Activated T-helper 1 cell treated with anti-CD3 and anti-CD28 coated beads, Interleukin-2, amount 50 U/mL, for 16 hours (primary cell): ENCODE measurements around the gene PPM1F.
A peak's percentile ranks its signal among the peaks of the same experiment; 100 is the strongest.
"Not testable (repeated sequence)": the region's sequence is repeated elsewhere in the genome, so short reads cannot be mapped to it uniquely, and the experiment has no call there.

ENCODE experiments used
- DNase-seq, 2 donors: peaks; one replicate each; pipeline ENCODE4 v3.0.0-alpha.2; 2020; ENCODE audit warnings: low read depth in 1 of 2, low spot score in 1 of 2

Gene PPM1F

DNA sequence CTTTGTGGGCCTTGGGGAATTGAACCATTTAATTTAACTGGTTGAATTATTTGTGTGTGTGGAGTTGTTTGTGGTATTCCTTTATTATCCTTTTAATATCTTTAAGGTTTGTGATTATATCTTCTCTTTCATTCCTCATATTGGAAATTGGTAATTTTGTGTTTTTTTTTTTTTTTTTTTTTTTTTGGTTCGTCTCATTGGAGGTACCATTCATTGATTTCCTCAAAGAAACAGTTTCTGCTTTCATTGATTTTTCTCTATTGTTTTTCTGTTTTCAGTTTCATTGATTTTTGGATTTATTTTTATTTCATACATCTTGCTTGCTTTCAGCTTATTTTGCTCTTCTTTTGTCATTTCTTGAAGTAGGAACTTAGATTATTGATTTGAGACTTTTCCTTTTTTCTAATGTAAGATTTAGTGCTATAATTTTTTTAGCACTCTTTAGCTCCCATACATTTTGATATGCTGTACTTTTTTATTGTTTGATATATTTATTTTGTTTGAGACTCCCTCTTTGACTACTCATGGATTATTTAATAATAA lies 54.2 kb downstream of the PPM1F start:
- DNase-seq, result no peak

DNA sequence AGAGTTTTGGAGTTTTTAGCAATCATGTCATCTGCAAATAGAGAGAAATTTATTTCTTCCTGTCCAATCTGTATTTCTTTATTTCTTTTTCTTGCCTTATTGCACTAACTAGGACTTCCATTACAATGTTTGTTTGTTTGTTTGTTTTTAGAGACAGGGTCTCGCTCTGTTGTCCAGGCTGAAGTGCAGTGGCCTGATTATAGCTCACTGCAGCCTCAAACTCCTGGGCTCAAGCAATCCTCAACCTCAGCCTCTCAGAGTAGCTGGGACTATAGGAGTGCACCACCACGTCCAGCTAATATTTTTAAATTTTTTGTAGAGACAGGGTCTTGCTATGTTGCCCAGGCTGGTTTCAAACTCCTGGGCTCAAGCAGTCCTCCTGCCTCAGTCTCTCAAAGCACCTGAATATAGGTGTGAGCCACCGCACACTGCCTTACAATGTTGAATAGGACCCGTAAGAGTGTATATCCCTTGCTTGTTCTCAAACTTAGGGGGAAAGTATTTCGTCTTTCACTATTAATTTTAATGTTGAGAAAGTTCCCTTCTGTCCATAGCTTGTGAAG lies 55.6 kb downstream of the PPM1F start:
- DNase-seq, result no peak

DNA sequence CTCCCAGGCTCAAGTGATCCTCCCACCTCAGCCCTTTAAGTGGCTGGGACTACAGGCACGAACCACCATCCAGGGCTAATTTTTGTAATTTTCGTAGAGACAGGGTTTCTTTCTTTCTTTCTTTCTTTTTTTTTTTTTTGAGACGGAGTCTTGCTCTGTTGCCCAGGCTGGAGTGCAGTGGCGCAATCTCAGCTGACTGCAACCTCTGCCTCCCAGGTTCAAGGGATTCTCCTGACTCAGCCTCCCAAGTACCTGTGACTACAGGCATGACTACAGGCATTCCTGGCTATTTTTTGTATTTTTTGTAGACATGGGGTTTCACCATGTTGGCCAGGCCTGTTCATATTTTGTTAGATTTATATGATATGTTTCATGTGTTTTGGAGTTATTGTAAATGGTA lies 56.4 kb downstream of the PPM1F start:
- not testable (repeated sequence) for DNase-seq

DNA sequence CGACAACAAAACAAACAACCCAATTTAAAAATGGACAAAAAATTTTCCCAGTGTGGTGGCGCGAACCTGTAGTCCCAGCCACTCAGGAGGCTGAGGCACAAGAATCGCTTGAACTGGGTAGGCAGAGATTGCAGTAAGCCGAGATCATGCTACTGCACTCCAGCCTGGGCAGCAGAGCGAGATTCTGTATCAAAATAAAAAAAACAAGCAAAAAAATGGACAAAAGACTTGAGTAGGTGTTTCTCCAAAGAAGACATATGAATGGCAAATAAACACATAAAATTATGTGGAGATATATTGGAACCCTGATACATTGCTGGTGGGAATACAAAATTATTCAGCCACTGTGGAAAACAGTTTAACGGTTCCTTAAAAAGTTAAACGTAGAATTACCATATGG lies 57.8 kb downstream of the PPM1F start:
- no peak for DNase-seq

DNA sequence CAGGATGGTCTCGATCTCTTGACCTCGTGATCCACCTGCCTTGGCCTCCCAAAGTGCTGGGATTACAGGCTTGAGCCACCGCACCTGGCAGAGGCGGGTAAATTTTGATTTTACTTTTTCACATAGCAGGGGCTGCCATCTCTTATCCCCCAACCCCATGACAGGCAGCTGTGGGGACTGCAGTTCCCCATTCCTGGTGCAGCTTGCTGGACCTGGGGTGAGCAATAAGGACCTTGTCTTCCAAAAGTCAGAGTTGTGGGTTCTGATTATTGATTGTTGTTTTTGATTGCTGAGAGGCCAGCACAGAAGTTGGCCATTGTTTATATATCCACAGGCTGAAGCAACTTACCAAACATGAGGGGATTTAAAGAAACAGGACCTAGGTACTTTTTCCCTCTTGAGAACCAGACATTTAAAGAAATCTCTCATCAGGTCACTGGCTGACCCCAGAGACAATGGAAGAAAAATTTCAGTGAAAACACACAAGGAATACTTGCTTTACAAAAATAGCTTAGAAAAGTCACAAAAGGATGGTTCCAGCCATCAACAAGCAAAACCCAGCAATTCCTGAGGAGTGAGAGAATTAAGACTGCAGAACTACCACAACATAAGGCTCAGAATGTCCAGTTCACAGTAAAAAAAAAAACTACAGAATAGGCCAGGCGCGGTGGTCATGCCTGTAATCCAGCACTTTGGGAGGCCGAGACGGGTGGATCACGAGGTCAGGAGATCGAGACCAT lies 63.2 kb downstream of the PPM1F start:
- no peak for DNase-seq

DNA sequence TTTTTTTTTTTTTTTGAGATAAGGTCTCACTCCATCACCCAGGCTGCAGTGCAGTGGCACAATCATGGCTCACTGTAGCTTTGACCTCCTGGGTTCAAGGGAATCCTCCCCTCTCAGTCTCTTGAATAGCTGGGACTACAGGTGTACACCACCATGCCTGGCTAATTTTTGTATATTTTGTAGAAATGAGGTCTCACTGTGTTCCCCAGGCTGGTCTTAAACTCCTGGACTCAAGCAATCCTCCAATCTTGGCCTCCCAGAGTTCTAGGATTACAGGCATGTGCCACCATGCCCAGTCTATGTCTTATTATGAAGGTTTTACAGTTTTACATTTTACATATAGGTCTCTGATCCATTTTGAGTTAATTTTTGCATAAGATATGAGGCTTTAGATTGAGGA lies 64.8 kb downstream of the PPM1F start:
- no peak for DNase-seq

DNA sequence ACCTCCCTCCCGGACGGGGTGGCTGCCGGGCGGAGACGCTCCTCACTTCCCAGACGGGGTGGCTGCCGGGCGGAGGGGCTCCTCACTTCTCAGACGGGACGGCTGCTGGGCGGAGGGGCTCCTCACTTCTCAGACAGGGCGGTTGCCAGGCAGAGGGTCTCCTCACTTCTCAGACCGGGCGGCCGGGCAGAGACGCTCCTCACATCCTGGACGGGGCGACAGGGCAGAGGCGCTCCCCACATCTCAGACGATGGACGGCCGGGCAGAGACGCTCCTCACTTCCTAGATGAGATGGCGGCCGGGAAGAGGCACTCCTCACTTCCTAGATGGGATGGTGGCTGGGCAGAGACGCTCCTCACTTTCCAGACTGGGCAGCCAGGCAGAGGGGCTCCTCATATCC lies 68.7 kb downstream of the PPM1F start:
- not testable (repeated sequence) for DNase-seq

DNA sequence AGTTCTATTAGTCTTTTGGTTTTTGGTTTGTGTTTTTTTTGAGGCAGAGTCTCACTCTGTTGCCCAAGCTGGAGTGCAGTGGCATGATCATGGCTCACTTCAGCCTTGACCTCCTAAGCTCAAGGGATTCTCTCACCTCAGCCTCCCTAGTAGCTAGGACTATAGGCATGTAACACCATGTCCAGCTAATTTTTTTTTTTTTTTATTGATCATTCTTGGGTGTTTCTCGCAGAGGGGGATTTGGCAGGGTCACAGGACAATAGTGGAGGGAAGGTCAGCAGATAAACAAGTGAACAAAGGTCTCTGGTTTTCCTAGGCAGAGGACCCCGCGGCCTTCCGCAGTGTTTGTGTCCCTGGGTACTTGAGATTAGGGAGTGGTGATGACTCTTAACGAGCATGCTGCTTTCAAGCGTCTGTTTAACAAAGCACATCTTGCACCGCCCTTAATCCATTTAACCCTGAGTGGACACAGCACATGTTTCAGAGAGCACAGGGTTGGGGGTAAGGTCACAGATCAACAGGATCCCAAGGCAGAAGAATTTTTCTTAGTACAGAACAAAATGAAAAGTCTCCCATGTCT lies 69.8 kb downstream of the PPM1F start:
- not testable (repeated sequence) for DNase-seq

DNA sequence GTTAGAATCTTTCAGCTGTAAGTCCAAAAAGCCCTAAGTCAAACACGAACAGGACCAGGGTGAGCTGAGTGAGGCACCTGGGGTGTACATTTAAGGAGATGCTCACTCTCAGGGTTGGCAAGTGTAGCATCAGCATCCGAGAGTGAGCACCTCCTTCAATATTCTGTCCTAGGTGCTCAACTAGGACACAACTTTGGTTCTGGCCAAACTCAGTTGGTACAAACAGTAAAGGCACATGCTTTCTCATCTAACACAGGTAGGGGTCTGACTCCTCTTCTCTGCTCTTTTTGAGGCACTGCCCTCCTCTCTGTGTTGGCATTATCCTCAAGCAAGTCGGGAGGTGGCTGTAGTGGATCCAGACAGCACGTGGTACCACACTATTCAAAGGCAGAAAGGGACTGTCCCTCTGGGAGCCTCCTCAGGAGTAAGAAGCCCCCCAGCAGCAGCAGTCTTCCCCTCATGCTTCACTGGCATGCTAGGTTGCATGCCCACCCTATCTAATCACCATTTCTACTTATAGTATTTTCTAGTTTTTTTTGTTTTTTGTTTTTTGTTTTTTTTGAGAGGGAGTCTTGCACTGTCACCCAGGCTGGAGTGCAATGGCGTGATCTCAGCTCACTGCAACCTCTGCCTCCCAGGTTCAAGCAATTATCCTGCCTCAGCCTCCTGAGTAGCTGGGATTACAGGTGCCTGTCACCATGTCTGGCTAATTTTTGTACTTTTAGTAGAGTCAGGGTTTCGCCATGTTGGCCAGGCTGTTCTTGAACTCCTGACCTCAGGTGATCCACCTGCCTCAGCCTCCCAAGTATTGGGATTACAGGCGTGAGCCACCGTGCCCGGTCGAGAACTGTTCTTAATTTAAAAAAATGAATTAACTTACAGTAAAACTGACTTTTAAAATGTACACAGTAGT lies 70.6 kb downstream of the PPM1F start:
- no peak for DNase-seq

DNA sequence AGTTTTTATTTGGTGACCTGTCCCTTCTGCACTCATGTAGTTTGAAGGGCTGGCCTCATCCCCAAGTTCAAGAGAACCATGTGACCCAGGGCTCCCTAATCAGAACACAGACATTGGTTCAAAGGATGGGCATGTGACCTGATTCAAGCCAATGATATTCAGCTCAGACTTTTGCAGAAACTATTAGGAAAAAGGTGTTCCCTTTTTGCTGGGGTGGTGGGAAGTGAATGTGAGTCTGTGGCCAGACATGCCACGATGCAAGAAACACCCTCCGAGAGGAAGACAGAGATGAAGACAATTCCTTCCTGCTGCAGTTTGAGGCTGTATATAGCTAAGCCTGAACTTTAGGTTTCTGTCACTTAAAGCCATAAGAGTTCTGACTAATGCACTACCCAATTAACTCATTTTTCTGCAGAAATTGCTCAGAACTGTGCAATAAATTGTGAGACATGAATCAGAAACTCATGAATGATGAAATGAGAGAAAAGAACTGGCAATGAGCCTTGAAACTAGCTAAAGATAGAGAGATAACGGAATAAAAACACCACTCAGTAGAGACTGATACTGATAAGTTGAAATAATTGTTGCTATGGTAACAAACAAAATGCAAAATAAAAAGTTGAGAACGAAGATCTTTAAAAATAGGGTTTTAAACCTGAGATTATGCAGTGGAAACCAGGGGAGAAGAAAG lies 76.0 kb downstream of the PPM1F start:
- peak in 1 of 2 donors; percentile 2 for DNase-seq

DNA sequence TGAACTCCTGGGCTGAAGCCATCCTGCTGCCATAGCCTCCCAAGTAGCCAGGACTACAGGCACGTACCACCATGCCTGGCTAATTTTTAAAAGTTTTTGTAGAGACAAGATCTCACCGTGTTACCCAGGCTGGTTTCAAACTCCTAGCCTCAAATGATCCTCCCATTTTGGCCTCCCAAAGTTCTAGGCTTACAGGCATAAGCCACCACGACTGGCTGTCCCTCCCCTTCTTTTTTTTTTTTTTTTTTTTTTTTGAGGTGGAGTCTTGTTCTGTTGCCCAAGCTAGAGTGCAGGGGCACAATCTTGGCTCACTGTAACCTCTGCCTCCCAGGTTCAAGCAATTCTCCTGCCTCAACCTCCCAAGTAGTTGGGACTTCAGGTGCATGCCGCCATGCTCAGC lies 77.7 kb downstream of the PPM1F start:
- DNase-seq, result not testable (repeated sequence)

DNA sequence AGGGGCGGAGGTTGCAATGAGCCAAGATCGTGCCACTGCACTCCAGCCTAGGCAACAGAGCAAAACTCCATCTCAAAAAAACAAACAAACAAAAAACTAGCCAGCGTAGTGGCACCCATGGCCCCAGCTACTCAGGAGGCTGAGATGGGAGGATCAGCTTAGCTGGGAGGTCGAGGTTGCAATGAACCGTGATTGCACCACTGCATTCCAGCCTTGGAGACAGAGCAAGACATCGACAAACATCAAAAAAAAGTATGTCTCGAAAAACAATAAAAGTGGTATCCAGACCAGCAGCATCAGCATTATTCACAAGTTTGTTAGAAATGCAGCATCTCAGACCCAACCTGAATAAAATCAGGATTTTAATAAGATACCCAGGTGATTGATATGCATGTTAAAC lies 79.0 kb downstream of the PPM1F start:
- DNase-seq, result no peak

DNA sequence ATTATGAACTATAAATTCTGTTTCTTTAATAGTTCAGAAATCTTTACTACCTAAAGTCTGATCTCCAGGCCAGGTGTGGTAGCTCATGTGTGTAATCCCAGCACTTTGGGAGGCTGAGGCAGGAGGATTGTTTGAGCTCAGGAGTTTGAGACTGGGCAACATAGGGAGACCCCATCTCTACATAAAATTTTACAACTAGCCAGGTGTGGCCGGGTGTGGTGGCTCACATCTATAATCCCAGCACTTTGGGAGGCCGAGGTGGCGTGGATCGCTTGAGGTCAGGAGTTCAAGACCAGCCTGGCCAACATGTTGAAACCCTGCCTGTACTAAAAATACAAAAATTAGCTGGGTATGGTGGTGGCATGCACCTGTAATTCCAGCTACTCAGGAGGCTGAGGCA lies 79.9 kb downstream of the PPM1F start:
- not testable (repeated sequence) for DNase-seq
